Chondrocyte (in vitro differentiated cells): ENCODE results near the gene UBE4B. TPM values are rescaled to one million over a fixed set of nuclear protein-coding genes. Genes with fewer than 3 reads are reported as not detected.

ENCODE experiments used
- DNase-seq: peaks from one replicate; pipeline ENCODE4 v3.0.0; 2021; ENCODE audit warnings: mixed read lengths, low spot score
- H3K27ac Mint-ChIP-seq: one replicate; pipeline ENCODE4 v1.8.0; 2021; ENCODE audit warnings: mild to moderate bottlenecking, moderate library complexity, mixed read lengths; ENCODE audit not compliant: unreplicated experiment
- H3K27me3 Mint-ChIP-seq: 2 replicates; pipeline ENCODE4 v1.8.0; 2021; ENCODE audit warnings: low read depth, mixed read lengths
- H3K36me3 Mint-ChIP-seq: 2 replicates; pipeline ENCODE4 v1.8.0; 2021; ENCODE audit warnings: low read depth, mixed read lengths
- H3K4me1 Mint-ChIP-seq: 2 replicates; pipeline ENCODE4 v1.8.0; 2021; ENCODE audit warnings: low read depth, mild to moderate bottlenecking, mixed read lengths
- H3K4me3 Mint-ChIP-seq: one replicate; pipeline ENCODE4 v1.8.0; 2021; ENCODE audit warnings: mild to moderate bottlenecking, moderate library complexity, mixed read lengths; ENCODE audit not compliant: unreplicated experiment
- H3K9me3 Mint-ChIP-seq: 2 replicates; pipeline ENCODE4 v1.8.0; 2021; ENCODE audit warnings: low read depth, mixed read lengths
- total RNA-seq: library from RNA; stranded (reverse); gene quantifications from 3 replicates; pipeline ENCODE4 v1.2.1, GENCODE V29; 2021
- TF ChIP-seq, protein P1 (sequence below): fragments of 200-600 bp; sonication (generic); IDR thresholded peaks from 2 replicates; pipeline ENCODE4 v1.5.0; 2021; ENCODE audit warnings: antibody characterized with exemption, mild to moderate bottlenecking, moderate library complexity

The UBE4B gene
- total RNA-seq, 1 donor from 2014 or later = 47.1 TPM

DNA sequence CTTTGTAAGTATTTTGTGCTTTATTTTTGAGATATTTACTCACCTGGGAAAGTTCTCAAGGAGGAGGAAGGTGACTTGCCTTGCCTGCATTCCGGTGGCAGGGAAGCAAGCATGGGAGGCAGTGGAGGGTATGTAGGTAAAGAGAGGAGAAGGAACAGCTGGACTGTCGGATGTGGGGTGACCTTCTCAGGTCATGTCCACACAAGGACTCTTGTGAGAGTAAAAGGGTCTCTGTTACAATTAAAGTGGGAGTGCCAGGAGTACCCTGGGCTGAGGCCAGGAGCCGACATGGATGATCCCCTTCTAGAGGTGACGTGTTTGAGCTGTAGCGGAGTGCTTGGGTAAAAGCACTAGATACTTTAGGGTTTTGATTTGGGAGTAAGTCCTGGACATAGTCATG is 25.0 kb downstream of the UBE4B start:
- no peak for DNase-seq
- H3K4me1 Mint-ChIP-seq = peaks cover 38% of the 10 kb centered on the region
- H3K9me3 Mint-ChIP-seq = no peaks in the 10 kb centered on the region
- no peaks in the 10 kb centered on the region for H3K27me3 Mint-ChIP-seq
- H3K4me3 Mint-ChIP-seq = peak overlapping the region; percentile 21
- H3K27ac Mint-ChIP-seq = peak overlapping the region; percentile 95
- H3K36me3 Mint-ChIP-seq = no peaks in the 10 kb centered on the region
- TF ChIP-seq, protein P1, sequence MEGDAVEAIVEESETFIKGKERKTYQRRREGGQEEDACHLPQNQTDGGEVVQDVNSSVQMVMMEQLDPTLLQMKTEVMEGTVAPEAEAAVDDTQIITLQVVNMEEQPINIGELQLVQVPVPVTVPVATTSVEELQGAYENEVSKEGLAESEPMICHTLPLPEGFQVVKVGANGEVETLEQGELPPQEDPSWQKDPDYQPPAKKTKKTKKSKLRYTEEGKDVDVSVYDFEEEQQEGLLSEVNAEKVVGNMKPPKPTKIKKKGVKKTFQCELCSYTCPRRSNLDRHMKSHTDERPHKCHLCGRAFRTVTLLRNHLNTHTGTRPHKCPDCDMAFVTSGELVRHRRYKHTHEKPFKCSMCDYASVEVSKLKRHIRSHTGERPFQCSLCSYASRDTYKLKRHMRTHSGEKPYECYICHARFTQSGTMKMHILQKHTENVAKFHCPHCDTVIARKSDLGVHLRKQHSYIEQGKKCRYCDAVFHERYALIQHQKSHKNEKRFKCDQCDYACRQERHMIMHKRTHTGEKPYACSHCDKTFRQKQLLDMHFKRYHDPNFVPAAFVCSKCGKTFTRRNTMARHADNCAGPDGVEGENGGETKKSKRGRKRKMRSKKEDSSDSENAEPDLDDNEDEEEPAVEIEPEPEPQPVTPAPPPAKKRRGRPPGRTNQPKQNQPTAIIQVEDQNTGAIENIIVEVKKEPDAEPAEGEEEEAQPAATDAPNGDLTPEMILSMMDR = no peak

DNA sequence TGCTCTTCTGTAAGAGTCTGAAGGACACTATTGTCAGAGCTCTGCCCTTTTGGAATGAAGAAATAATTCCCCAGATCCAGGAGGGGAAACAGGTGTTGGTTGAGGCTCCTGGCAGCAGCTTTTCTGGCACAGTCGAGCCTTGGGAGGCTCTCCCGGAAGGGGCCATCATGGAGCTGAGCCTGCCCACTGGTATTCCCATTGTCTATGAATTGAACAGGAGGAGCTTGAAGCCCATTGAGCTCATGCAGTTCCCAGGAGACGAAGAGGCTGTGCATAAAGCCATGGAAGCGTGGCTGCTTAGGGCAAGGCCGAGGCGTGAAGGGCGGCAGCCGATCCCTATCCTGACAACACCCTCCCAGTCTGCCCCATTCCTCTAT is 26.6 kb downstream of the UBE4B start:
- Mint-ChIP-seq H3K36me3 (peaks cover 2% of the 10 kb centered on the region), H3K27me3 (no peaks in the 10 kb centered on the region), H3K4me1 (peaks cover 42% of the 10 kb centered on the region), H3K27ac (no peak overlapping the region), H3K9me3 (no peaks in the 10 kb centered on the region), H3K4me3 (no peak overlapping the region)
- DNase-seq = no peak
- TF ChIP-seq, protein P1 = no peak

DNA sequence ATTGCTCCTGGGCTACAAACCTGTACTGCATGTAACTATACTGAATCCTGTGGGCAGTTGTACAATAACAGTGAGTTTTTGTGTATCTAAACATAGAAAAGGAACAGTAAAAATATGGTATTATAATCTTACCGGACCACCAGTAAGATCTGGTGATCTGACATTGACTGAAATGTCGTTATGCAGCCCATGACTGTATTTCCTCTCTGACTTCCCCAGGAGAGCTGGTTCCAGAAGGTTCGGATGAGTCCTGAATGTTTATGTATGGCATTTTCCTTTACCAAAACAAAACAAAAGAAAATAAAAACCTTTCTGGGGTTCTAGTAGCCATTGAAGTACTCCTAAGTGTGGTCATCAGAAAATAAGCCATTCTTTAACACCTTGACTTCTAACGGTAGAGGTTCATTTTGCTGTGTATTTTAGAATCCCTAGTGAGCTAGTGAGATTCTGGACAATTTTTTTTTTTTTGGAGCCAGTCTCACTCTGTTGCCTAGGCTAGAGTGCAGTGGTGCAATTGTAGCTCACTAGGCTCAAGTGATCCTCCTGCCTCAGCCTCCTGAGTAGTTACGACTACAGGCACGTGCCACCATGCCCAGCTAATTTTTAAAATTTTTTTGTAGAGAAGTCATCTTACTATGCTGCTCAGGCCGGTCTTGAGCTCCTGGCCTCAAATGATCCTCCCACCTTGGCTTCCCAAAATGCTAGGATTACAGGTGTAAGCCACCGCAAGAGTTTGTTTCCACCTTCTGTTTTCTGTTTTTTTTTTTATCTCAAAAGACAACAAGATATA is 27.7 kb downstream of the UBE4B start:
- peaks cover 41% of the 10 kb centered on the region for H3K4me1 Mint-ChIP-seq
- H3K36me3 Mint-ChIP-seq = peaks cover 2% of the 10 kb centered on the region
- no peak overlapping the region for H3K27ac Mint-ChIP-seq
- no peak for DNase-seq
- H3K27me3 Mint-ChIP-seq = no peaks in the 10 kb centered on the region
- no peaks in the 10 kb centered on the region for H3K9me3 Mint-ChIP-seq
- H3K4me3 Mint-ChIP-seq = no peak overlapping the region
- TF ChIP-seq, protein P1 = no peak

DNA sequence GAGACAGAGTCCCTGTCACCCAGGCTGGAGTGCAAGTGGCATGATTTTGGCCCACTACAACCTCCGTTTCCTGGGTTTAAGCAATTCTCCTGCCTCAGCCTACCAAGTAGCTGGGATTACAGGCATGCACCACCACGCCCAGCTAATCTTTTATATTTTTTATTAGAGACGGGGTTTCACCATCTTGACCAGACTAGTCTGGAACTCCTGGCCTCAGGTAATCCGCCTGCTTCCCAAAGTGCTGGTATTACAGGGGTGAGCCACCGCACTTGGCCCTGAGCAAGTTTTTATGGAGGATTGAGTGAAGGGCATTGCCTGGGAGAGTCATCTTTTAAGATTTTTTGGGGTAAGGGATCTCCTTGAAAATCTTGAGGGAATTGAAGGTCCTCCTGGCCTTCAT is 28.5 kb downstream of the UBE4B start:
- Mint-ChIP-seq H3K27me3 (no peaks in the 10 kb centered on the region), H3K4me1 (peaks cover 39% of the 10 kb centered on the region), H3K36me3 (peaks cover 2% of the 10 kb centered on the region)

DNA sequence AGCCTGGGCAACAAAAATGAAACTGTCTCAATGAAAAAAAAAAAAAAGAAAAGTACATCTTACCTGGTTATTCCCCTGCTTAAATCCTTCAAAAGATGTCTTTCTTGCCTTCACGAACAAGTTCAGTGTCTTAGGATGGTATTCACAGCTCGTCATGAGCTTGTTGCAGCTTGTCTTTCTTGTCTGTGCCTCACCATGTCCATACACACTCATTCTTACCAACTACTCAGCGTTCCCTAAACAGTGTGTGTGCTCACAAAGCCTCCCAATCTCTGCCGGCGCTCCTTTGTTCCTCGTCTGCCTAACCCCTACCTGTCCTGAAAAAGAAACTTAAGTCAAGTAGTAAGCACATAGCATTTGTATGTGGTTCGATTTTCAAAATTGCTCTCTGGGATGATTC is 31.1 kb downstream of the UBE4B start:
- TF ChIP-seq, protein P1 = no peak
- H3K4me1 Mint-ChIP-seq = peaks cover 35% of the 10 kb centered on the region
- no peaks in the 10 kb centered on the region for H3K27me3 Mint-ChIP-seq
- H3K4me3 Mint-ChIP-seq = no peak overlapping the region
- H3K27ac Mint-ChIP-seq = no peak overlapping the region
- no peak for DNase-seq
- peaks cover 2% of the 10 kb centered on the region for H3K36me3 Mint-ChIP-seq
- no peaks in the 10 kb centered on the region for H3K9me3 Mint-ChIP-seq

More for the DNA sequence above, 28.5 kb downstream of the UBE4B start:
- TF ChIP-seq, protein P1 = no peak
- Mint-ChIP-seq H3K4me3 (no peak overlapping the region), H3K9me3 (no peaks in the 10 kb centered on the region), H3K27ac (no peak overlapping the region)
- DNase-seq = no peak
